ENCODE results near the gene TMEM52. TPM values are rescaled to one million over a fixed set of nuclear protein-coding genes. Genes with fewer than 3 reads are reported as not detected.

Gene TMEM52
- total RNA-seq, result 0.29 and 0.51 TPM in 2 replicates

DNA sequence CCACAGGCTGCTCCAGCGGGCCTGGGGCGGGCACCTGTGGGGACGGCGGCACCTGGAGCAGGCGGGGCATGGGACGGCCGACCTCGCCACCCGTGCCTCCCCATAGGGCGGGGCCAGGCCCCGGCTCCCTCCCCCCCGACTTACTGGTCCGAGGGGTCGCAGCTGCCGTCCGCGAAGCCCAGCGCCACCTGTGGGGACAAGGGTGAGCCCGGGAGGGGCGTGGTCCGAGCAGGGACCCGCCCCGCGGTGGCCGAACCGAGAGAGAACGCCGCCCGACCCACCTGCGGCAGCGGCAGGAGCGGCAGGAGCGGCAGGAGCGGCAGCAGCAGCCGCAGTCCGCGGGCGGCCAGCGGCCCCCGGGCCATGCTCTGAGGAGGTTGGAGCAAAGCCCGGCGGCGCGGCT is at the start of gene TMEM52:
Gene TMEM52, minus strand, starts transcription at position 379 of the 403 bp plus-strand sequence. Its CDS starts 14 bp downstream, at position 365.
- CTCF ChIA-PET, result no interaction called here
- Mint-ChIP-seq H3K27ac (peak within 1 kb of the TSS; percentile 56), H3K9me3 (no peaks in the 10 kb centered on the region)

DNA sequence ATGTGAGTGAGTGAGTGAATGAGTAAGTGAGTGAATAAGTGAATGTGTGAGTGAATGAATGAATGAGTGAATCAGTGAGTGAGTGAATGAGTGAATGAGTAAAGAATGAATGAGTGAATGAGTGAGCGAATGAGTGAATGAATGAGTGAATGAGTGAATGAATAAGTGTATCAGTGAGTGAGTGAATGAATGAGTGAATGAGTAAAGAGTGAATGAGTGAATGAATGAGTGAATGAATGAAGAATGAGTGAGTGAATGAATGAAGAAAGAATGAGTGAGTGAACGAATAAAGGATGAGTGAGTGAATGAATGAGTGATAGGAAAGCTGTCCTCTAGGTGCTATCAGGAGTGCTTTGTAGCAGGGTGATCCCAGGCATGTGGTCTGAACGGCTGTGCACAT is 48.8 kb upstream of the TMEM52 start:
- ChIA-PET POLR2A (no interaction called here), CTCF (no interaction called here)
- Mint-ChIP-seq H3K9me3 (no peaks in the 10 kb centered on the region), H3K27ac (no peak overlapping the region), H3K4me1 (no peaks in the 10 kb centered on the region), H3K4me3 (no peak overlapping the region), H3K27me3 (peaks cover 3% of the 10 kb centered on the region), H3K36me3 (ENCODE audit: low read depth) (no peaks in the 10 kb centered on the region)
- intact Hi-C loops (cut with micrococcal nuclease), result loop anchor here (10.0 kb wide), 1 partner anchor 207 kb away; no protein-coding TSS in a partner anchor
- TF ChIP-seq, protein P1, sequence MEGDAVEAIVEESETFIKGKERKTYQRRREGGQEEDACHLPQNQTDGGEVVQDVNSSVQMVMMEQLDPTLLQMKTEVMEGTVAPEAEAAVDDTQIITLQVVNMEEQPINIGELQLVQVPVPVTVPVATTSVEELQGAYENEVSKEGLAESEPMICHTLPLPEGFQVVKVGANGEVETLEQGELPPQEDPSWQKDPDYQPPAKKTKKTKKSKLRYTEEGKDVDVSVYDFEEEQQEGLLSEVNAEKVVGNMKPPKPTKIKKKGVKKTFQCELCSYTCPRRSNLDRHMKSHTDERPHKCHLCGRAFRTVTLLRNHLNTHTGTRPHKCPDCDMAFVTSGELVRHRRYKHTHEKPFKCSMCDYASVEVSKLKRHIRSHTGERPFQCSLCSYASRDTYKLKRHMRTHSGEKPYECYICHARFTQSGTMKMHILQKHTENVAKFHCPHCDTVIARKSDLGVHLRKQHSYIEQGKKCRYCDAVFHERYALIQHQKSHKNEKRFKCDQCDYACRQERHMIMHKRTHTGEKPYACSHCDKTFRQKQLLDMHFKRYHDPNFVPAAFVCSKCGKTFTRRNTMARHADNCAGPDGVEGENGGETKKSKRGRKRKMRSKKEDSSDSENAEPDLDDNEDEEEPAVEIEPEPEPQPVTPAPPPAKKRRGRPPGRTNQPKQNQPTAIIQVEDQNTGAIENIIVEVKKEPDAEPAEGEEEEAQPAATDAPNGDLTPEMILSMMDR (IDR thresholded peaks at IDR 0.05), result no peak
- DNase-seq, result no peak
- ATAC-seq (ENCODE audit: low read depth), result no peak

More for the DNA sequence above, at the start of gene TMEM52:
- no peaks in the 10 kb centered on the region for H3K4me1 Mint-ChIP-seq
- H3K4me3 Mint-ChIP-seq, result peak within 1 kb of the TSS; percentile 73
- POLR2A ChIA-PET, result interaction anchor here (1.0 to 1.8 kb wide), 4 partner anchors 9 to 143 kb away, joined by 3 to 10 read pairs (median 4); no protein-coding TSS in a partner anchor
- H3K27me3 Mint-ChIP-seq, result peaks cover 2% of the 10 kb centered on the region
- ATAC-seq (ENCODE audit: low read depth), result peak; percentile 11
- intact Hi-C loops (cut with micrococcal nuclease), result loop anchor here (1.0 to 5.0 kb wide), 6 partner anchors 10 to 473 kb away; partner anchors contain the start of genes MORN1, RER1 and SSU72
- TF ChIP-seq, protein P1 (IDR thresholded peaks at IDR 0.05), result no peak
- no peak for DNase-seq
- H3K36me3 Mint-ChIP-seq (ENCODE audit: low read depth), result no peaks in the 10 kb centered on the region

DNA sequence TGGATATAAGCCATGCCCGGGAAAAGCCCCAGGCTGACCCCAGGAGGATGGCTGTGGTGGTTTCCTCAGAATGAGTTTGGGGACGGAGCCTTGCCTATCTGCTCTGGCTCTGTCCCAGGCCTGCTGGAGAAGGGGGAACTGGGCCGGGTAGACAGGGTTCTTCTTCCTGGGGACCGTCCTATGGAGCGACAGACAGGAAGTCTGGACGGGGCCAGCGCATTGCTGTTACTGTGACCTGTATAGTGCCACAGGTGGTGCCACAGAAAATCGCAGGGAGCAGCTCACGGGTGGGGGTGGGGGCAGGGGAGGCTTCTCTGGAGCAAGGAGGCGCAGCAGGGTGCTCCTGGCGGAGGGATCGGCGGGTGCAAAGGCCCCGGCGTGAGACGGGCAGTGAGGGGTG is 48.1 kb upstream of the TMEM52 start:
- Mint-ChIP-seq H3K4me1 (no peaks in the 10 kb centered on the region), H3K27ac (no peak overlapping the region), H3K4me3 (no peak overlapping the region), H3K36me3 (ENCODE audit: low read depth) (no peaks in the 10 kb centered on the region), H3K27me3 (peaks cover 3% of the 10 kb centered on the region), H3K9me3 (no peaks in the 10 kb centered on the region)
- DNase-seq, result no peak
- ATAC-seq (ENCODE audit: low read depth), result no peak
- CTCF ChIA-PET, result no interaction called here
- TF ChIP-seq, protein P1 (IDR thresholded peaks at IDR 0.05), result no peak
- POLR2A ChIA-PET, result no interaction called here
- intact Hi-C loops (cut with micrococcal nuclease), result loop anchor here (10.0 kb wide), 1 partner anchor 208 kb away; no protein-coding TSS in a partner anchor

DNA sequence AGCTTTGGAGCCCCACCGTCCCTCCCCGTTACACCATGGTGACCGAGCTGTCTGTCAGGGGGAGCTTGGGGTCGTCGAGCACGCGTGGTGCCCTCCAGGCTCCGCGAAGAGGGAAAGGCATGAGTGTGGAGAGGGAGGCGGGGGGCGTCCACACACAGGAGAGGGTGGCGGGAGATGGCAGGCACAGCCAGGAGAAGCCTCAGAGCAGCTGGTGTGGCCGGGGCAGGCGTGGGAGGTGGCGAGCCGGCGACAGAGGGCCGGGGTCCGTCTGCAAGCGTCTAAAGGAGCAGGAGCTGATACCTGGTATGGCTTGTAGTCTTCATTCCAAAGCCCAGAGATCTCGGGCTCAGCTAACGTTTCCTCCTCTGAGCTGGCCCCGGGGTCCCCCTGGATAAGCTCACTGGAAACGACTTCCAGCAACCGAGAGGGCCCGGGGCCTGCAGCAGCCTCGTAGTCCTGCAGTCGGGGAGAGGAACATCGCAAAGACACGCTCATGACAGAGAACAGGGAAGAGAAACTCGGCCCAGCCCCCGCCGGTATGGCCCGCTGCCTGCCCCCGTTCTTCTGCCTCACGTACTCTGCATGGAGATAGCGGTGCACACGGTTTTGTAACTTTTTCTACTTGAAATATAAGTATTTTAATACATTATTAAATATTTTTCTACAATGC is 47.1 kb upstream of the TMEM52 start:
- peaks cover 11% of the 10 kb centered on the region for H3K27me3 Mint-ChIP-seq
- no peaks in the 10 kb centered on the region for H3K4me1 Mint-ChIP-seq
- ATAC-seq (ENCODE audit: low read depth) (no peak), DNase-seq (no peak)
- TF ChIP-seq, protein P1 (IDR thresholded peaks at IDR 0.05), result no peak
- no peak overlapping the region for H3K27ac Mint-ChIP-seq
- CTCF ChIA-PET, result no interaction called here
- no peak overlapping the region for H3K4me3 Mint-ChIP-seq
- POLR2A ChIA-PET, result no interaction called here
- H3K36me3 Mint-ChIP-seq (ENCODE audit: low read depth), result no peaks in the 10 kb centered on the region
- intact Hi-C loops (cut with micrococcal nuclease), result loop anchor here (10.0 kb wide), 1 partner anchor 209 kb away; no protein-coding TSS in a partner anchor
- no peaks in the 10 kb centered on the region for H3K9me3 Mint-ChIP-seq

DNA sequence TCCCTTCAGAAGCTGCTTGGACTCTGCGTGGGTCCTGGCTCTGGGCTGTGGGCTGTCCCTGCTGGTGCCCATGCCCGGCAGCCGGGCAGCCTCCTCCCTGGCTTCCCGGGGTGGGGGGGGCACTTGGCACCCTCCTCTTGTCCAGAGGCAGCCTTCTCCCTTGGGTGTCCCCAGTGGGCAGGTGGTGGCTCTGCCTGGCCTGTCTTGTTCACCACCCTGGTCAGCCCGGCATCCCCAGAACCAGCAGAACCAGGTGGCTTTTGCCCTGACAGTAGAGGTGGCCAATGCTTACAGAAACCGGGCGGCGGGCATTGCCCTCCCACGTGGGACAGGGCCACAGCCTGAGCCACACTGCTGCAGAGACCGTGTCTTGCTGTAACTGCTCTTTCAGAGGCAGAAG is 46.5 kb upstream of the TMEM52 start:
- POLR2A ChIA-PET, result no interaction called here
- ATAC-seq (ENCODE audit: low read depth), result no peak
- CTCF ChIA-PET, result no interaction called here
- TF ChIP-seq, protein P1 (IDR thresholded peaks at IDR 0.05), result no peak
- Mint-ChIP-seq H3K4me1 (no peaks in the 10 kb centered on the region), H3K9me3 (no peaks in the 10 kb centered on the region), H3K27me3 (peaks cover 17% of the 10 kb centered on the region), H3K36me3 (ENCODE audit: low read depth) (no peaks in the 10 kb centered on the region), H3K4me3 (no peak overlapping the region), H3K27ac (no peak overlapping the region)
- DNase-seq, result no peak
- intact Hi-C loops (cut with micrococcal nuclease), result loop anchor here (10.0 kb wide), 1 partner anchor 209 kb away; no protein-coding TSS in a partner anchor

All from activated B cell treated with CpG ODN at 0.5 μM for 24 hours (primary cell).